ENCODE data around the gene CAMSAP2.
"Not testable (repeated sequence)": the region's sequence is repeated elsewhere in the genome, so short reads cannot be mapped to it uniquely, and the experiment has no call there.

The CAMSAP2 gene

DNA sequence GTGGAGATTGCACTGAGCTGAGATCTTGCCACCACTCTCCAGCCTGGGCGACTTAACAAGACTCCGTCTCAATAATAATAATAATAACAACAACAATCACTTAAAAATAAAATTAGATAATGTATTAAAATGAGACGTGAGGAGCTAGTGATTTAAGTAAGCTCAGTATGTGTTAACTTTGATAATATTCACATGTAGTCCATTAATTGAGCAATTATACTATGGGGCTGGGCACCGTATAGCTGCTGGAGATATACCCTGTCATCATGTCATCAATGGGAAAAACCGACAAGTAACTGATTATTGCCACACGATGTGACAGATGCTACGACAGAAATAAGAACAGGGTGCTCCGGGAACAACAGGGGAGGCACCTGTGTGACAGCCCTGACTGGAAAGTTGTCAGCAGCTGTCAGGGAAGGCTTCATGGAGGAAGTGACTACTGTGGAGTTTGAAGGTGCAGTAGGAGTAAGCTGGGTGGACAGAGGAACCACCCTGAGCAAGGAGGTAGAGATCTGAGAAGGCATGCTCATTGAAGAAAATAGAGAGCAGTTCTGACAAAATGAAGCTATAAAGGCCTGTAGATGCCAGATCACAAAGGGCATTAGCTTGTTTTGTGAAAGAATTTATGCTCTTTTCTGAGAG is 924 bp upstream of the CAMSAP2 start:
- no peak for DNase-seq (ENCODE audit: low read depth, low spot score)

DNA sequence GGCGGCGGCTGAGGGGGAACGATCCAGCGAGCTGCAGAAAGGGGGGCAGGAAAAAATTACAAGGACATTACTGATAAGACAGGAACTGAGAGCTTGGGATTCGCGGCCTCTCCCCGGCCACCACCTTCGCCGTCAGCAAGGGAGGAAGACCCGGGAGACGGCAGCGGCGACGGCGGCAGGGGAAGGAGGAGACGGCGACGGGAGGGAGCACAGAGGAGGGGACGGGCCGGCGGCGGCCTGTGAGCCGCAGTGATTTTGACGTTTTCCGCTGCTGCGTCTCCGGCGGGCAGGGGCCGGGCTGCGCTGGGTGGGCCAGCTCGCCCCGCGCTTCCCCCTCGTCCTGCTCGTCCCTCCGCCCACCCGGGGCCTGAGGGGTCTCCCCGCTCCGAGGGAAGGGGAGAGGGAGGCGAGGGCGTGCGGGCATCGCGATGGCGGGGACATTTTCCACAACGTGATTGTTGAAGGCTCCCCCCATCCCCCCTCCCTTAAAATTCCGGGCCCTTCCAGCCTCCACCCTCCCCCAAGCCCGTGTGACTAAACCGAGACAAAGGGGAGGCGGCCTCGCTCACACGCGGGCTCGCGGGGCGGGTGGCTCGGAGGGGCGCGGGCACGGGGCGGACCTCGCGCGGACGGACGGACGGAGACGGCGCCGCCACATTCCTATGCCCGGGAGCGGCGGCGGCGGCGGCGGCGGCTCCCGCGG is 407 bp downstream of the CAMSAP2 start:
- DNase-seq (ENCODE audit: low read depth, low spot score) = no peak

DNA sequence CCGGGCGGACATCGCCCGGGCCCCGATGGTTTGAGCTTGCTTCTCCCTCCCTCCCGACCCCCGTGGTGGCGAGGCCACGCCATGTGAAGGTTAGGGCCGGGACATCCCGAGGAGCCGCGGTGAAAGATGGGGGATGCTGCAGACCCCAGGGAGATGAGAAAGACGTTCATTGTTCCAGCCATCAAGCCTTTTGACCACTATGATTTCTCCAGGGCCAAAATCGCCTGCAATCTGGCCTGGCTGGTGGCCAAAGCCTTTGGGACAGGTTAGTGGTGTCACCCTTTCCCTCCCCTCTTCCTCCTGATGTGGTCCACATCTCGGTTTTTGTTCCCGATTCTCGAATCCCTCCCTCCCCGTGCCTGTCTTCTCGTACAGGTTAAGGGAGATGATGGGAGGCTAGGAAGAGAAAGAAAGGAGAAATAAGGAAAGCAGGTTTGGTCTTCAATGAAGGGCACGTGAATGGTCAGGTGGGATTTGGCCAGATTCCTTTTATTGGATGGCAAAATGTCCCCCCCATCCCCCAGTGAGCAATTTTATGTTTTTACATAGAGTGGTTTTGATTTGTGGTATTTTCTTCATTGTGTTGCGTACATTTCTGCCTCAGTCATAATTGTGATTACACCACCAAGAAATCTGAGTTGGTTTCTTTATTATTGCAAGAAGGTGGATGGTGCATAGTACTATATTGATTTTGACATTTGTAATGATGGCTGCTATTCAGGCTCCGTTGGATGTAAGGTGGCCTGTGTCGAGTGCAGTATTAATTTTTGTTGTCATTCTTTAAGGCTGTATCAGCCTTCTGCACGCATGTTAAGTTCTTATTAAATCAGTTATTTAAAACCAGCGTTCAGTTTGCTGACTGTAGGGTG is 1.2 kb downstream of the CAMSAP2 start:
- DNase-seq (ENCODE audit: low read depth, low spot score) = no peak

DNA sequence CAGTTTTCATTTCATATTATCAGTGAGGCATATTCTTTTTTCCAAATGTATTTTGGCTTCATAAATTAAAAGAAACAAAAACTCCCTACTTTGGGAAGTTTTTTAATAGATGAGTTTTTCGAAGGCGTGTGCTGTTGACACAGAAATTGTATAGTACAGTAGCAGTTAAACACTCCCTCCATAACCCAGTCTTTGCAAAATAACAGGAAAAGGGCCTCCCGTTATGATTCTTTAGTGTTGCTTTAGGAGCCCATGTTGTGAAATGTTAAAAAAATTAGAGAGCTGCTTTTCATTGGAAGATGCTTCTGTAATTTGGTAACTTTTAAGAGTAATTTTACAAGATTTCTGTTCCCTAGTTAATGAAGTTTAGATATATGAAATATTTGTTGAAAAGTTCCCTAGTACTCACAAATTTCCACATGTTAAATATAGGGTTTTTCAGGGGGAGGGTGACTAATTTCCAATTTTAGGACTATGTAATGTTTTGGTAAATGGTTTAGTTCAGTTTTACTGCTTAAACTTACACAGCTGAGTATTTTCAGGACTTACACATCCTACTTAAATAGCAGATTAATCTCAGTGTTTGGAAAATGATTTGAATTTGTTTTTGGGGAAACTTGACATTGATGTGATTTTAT is 2.0 kb downstream of the CAMSAP2 start:
- no peak for DNase-seq (ENCODE audit: low read depth, low spot score)

DNA sequence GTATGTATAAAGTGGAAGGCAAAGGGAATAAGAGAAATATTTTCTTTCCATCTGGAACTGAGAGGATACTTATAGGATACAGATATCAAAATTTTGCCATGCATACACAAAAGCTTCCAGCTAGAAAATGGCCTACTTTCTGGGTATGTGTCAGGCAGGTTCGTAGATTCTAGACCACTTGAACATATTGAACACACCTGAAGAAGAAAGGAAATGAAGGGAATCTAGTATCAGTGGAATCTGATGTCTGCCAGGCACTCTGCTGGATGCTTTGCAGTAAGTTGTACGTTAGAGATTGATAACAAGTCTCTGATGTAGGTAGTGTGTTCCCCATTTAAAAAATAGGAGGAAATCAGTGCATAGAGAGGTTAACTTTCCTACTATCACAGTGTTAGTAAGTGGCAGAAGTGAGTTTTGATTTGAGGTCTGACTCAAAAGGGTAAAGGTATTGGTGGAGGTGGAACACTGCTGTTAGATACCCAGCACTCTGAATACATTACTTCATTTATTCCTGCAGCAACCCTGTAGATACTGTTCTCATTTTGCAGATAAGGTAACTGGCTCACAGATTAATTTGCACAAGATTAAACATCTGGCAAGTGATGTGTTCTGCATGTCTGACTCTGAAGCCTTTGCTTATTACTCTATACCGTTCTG is 3.0 kb downstream of the CAMSAP2 start:
- DNase-seq (ENCODE audit: low read depth, low spot score) = no peak

DNA sequence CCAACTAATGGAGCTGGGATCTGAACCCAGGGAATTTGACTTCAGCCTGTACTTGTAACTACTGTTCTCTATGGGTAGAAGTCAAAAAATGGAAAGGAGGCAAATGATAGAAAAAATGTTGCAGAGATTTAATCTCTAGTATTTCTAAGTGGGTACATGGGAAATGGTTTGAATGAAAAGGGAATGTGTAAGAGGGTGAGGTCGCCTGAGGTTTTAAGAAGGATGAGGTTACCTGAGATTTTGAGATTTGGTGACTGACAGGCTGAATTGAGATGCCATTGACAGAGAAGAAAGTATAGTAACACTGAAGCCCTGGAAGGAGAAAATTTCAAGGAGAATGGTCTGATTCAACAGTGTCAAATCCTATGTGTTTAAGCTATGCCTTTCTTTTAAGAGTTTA is 5.5 kb downstream of the CAMSAP2 start:
- DNase-seq (ENCODE audit: low read depth, low spot score) = no peak

DNA sequence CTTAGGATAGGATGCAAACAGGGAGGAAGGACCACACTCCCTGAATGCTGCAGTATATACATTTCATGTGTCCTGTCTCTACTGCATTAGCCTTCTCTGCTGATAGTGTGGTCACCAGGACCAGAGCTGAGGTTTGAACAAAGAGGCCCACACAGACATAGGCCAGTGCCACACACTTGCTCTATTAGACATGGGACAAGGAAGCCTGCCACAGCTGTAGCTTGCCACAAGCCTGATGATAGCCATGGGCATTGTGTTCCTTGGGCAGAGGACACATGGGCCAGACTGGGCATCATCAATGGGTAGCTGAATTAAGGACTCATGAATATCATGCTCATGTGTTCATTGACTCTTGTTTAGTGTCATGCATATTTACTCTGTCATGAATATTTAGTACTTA is 10.4 kb downstream of the CAMSAP2 start:
- no peak for DNase-seq (ENCODE audit: low read depth, low spot score)

DNA sequence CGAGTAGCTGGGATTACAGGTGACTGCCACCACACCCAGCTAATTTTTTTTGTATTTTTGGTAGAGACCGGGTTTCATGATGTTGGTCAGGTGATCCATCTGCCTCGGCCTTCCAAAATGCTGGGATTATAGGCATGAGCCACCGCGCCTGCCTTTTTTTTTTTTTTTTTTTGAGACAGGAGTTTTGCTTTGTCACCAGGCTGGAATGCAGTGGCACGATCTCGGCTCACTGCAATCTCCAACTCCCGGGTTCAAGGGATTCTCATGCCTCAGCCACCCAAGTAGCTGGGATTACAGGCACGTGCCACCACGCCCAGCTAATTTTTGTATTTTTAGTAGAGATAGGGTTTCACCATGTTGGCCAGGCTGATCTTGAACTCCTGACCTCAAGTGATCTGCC is 12.1 kb downstream of the CAMSAP2 start:
- DNase-seq (ENCODE audit: low read depth, low spot score) = not testable (repeated sequence)

DNA sequence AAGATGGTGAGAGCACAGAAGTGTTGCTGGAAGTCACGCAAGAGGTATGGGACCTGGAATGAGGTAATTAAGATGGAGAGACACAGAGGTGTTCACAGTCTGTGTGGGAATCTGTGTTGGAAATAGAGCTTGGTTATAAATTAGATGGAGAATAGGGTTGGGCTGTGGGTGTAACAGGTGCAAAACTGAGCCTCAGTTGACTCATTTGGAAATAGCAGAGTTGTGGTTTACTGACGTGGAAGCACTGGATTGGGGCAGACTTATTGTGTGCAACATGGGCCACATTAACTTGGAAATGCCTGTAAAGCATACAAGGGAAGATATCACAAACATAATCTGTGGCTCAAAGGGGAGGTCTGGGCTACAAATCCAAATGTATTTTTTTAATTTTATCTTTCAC is 13.0 kb downstream of the CAMSAP2 start:
- no peak for DNase-seq (ENCODE audit: low read depth, low spot score)

DNA sequence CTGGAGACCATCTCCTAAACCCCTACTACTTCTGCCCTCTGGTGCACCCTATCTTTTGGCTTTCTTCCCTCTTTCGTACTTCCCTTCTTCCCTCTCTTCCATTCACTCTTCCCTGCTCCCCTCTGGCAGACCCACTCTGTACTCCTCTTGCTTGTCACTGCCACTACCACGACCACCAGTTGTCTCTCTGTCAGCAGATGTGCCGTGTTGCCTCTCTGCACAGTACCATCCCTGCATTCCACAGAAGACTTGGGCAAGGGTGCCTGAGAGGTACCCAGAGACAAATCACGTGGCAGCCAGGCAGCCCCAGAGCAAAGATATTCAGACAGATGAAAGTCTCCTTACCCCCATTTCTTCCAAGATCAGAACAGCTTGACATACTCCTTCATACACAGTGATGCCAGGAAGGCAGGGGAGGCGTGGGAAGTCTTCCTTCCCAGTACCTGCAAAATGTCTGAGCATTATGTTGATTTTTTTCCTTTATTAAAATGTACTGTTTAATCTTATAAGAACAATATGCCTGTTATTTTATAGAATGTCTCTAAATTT is 15.0 kb downstream of the CAMSAP2 start:
- no peak for DNase-seq (ENCODE audit: low read depth, low spot score)

DNA sequence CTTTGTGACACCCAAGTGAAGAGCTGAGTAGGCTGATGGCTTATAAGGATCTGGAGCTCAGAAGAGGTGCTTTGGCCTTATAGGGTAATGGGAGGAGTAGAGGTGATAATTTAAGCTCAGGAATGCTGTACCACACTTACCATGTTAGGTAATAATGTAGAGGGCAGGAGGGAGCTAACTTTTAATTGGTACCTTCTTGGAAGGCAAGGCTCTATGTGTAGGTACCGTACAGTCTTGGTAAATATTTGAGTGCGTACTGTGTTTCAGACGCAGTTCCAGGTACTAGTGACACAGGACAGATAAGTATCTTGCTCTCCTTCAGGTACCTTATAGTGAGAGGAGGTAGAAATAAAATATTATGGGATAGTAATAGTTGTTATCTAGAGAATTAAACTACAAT is 16.8 kb downstream of the CAMSAP2 start:
- no peak for DNase-seq (ENCODE audit: low read depth, low spot score)

DNA sequence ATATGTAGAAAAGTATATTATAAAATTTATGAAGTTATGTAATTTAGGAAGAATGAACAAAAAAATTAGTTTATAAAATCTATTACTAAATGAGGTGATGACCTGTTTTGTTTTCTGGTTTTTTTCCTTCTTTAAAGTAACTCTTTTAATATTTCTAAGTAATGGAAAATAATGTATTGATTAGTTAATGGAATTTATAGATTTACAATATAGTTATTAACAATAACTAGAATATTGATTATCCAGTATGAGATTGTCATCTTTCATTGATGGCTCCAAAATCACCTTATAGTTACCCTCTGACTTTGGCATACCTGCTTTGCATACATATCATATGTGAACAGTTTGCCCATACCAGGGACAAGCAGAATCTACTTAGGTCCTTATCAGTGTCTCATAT is 23.4 kb downstream of the CAMSAP2 start:
- DNase-seq (ENCODE audit: low read depth, low spot score) = no peak

DNA sequence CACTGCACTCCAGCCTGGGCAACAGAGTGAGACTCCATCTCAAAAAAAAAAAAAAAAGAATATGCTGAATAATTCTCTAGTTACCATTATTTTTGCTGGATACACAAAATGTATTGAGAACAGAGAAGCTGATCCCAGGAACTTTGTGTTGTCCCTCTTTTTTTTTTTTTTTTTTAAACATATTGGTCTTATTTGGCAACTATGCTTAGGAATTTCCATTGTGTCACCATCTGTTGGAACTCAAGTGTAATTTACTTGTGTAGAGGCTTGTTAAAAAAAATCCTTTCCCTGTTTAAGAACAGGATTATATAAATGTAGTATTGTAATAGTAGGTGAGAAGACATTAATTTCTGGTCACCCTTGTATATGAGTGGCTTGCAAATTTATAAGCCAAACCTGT is 28.6 kb downstream of the CAMSAP2 start:
- no peak for DNase-seq (ENCODE audit: low read depth, low spot score)

DNA sequence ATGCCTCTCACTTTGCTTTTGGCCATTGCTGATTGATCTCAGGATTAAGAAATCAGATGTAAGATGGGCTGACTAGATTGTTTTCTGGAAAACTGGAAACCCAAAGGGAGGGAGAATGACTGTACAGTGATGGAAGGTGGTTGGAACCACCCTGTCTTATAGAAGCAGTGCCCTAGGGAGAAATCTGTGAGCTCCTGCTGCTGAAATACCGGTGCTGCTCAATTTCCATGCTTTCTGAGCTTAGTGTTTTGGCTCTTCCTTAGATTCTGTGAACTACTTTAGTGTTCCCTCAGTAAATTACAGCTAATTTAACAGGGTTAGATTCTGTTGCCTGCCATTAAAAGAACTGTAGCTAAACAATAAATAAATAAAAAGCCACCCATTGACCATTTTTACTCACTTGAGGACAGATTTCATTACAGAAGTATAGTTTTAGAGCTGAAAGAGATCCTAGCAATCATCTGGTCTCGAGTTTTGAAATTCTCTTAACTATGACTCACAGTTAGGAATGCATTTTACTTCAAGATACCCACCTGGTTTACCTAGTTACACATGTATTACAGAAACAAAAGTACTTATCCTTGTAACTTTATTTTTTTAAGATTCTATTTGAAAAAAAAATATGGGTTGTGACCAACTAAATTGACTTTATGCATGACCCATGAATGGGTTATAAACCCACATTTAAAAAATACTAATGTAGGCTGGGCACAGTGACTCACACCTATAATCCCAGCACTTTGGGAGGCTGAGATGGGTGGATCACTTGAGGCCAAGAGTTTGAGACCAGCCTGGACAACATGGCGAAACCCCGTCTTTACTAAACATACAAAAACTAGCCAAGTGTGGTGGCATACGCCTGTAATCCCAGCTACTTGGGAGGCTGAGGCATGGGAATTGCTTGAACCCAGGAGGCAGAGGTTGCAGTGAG is 33.2 kb downstream of the CAMSAP2 start:
- DNase-seq (ENCODE audit: low read depth, low spot score) = no peak

DNA sequence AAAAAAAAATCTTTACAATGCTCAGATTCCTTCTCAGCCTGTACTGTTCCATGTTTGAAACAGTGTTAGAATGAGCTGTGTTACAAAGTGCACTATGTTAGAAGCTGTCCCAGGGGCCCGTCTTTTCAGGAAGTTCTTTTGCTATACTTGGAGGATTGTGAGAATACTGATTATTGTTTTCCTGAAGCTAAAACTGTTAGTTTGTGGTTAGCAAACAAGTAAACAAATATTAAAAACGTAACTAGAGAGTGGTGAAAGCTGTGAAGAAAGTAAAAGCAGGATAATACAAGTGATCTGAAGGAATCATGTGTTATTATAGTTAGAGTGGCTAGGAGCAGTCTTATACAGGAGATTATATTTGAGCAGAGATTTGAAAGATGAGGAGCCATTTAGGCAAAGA is 35.6 kb downstream of the CAMSAP2 start:
- no peak for DNase-seq (ENCODE audit: low read depth, low spot score)

DNA sequence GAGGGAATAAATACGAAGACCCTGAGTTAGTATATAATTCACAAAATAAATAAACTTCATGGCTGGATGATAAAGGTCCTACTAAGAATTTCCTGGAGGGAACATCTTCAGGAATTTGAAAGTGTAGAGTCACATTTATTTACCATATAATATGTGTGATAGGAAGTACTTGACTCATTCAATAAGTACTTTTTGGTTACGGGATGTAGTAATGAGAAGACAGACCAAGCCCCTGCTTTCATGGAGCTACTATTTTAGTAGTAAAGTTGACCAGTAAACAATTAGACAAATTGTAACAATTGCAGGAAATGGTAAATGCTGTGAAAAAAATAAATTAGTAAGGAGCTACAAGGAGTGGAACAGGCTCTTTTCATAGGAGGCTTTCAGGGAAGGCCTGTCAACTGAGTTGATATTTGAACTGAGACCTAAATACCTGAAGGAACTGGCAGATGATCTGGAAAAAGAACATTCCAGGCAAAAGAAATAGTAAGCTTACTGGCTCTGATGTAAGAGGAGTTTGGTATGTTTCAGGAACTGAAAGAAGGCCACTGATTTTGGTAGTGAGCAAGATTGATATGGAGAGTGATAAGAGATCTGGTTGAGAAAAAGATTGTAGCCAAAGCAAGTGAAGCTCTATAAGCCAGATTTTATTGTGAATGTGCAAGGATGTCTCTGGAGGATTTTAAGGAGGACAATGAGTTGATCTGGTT is 36.2 kb downstream of the CAMSAP2 start:
- DNase-seq (ENCODE audit: low read depth, low spot score) = no peak

DNA sequence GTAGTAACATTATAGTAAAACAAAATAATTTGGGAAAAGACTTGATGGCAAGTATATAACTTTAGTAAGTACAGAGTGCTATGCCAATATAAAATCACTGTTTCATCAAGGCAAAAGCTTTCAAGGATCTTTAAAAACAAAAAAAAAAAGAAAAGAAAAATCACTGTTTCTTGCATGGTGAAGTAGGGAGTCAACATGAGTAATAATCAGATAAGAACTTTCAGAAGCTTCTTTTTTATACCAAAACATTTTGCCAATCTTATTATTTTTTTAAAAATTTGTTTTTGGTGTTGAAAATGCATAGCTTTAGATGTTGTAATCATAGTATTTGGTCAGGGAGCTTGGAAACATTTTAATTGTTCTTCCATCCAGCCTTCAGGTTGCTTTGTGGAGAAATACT is 37.2 kb downstream of the CAMSAP2 start:
- no peak for DNase-seq (ENCODE audit: low read depth, low spot score)

DNA sequence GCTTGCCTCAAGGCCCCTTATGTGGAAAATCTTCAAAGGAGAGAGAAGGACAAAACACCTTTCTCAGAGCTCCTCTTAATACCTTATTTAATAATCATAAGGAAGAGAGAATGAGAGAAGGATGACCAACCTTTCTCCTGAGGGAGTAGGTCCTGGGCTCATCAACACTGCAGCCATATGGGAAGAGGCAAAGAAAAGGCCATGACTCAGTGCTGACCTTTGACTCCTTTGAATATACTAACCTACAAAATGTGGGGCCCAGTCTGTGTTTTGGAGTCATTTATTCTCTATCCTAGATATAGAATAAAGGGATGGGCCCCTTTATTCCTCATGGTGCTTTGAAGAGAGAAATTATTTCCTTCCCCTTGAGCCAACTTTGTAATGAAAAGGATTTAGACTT is 38.3 kb downstream of the CAMSAP2 start:
- no peak for DNase-seq (ENCODE audit: low read depth, low spot score)

DNA sequence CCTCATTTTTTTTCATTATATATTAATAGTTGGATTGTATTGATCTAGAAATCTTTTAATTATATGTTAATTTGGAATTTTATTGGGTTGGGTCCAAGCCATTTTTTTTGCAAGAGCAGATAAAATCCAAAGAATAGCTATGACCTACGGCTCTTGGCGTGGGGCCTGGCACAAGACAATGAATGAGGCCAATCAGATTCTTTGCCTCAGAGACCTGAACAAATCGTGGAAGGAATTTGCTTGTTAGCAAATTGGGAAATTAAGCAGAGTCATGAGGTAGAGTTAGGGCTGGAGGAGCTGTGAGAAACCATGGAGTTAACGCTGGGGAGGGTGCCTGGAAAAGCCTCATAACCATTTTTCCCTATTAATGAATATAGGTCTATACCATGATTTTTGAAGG is 40.1 kb downstream of the CAMSAP2 start:
- DNase-seq (ENCODE audit: low read depth, low spot score) = no peak

DNA sequence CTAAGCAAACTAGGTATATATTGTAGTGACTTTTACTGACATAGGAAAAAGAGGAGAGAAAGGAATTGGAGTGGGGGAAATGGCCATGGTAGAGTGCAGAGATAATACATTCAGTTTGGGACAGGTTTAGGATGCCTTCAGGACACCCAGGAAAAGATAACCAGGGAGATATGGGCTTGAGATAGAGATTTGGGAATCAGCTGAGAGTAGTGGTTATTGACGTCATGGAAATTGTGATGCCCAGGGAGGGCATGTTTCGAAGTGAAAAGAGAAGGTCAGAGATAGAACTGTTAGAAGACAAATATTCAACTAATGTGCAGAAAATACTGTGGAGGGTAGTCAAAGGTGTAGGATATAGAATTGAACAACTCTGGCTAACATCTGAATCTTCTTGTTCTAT is 40.6 kb downstream of the CAMSAP2 start:
- DNase-seq (ENCODE audit: low read depth, low spot score) = no peak

Data from iPS DF 19.7 (cell line).